Fibroblast of skin of left biceps (primary cell): Measurements from ENCODE around the gene MAFG.
"Not testable (repeated sequence)": the region's sequence is repeated elsewhere in the genome, so short reads cannot be mapped to it uniquely, and the experiment has no call there.

ENCODE experiments used
- DNase-seq, 2 experiments: peaks; one replicate each; pipeline ENCODE4 v3.0.0-alpha.2; 2013; ENCODE audit warnings: low read depth in 2 of 2

MAFG gene

GRCh38 chr17:81958633-81959342 lies 31.3 kb upstream of the MAFG start:
- DNase-seq, result no peak

GRCh38 chr17:81957691-81958432 lies 30.3 kb upstream of the MAFG start:
- DNase-seq, result no peak

- no peak for DNase-seq
Measured at GRCh38 chr17:81956607-81957589, 29.4 kb upstream of the MAFG start.

GRCh38 chr17:81955756-81956544 lies 28.4 kb upstream of the MAFG start:
- DNase-seq, result no peak

GRCh38 chr17:81955058-81955681 lies 27.6 kb upstream of the MAFG start:
- DNase-seq, result no peak

GRCh38 chr17:81954131-81955057 lies 26.9 kb upstream of the MAFG start:
- no peak for DNase-seq

GRCh38 chr17:81953443-81953842 lies 25.9 kb upstream of the MAFG start:
- DNase-seq, result not testable (repeated sequence)

GRCh38 chr17:81952792-81953228 lies 25.3 kb upstream of the MAFG start:
- DNase-seq, result no peak

GRCh38 chr17:81951785-81952684 lies 24.5 kb upstream of the MAFG start:
- no peak for DNase-seq

- DNase-seq, result no peak
Measured at GRCh38 chr17:81950501-81950900, 23.0 kb upstream of the MAFG start.

- DNase-seq, result no peak
Measured at GRCh38 chr17:81948635-81949378, 21.3 kb upstream of the MAFG start.

- no peak for DNase-seq
Measured at GRCh38 chr17:81947189-81947588, 19.7 kb upstream of the MAFG start, which contains the start of gene MYADML2. Gene MYADML2 (minus strand): TSS chr17:81947233. CDS start chr17:81941741, 5,492 bp downstream.

- no peak for DNase-seq
Measured at GRCh38 chr17:81944858-81945257, 17.3 kb upstream of the MAFG start.

GRCh38 chr17:81942167-81942553 lies 14.6 kb upstream of the MAFG start:
- no peak for DNase-seq

- DNase-seq, result no peak
Measured at GRCh38 chr17:81941484-81942166, 14.1 kb upstream of the MAFG start.

- no peak for DNase-seq
Measured at GRCh38 chr17:81940538-81941483, 13.3 kb upstream of the MAFG start.
